ENCODE measurements around the gene CAMK2A.

The CAMK2A gene

DNA sequence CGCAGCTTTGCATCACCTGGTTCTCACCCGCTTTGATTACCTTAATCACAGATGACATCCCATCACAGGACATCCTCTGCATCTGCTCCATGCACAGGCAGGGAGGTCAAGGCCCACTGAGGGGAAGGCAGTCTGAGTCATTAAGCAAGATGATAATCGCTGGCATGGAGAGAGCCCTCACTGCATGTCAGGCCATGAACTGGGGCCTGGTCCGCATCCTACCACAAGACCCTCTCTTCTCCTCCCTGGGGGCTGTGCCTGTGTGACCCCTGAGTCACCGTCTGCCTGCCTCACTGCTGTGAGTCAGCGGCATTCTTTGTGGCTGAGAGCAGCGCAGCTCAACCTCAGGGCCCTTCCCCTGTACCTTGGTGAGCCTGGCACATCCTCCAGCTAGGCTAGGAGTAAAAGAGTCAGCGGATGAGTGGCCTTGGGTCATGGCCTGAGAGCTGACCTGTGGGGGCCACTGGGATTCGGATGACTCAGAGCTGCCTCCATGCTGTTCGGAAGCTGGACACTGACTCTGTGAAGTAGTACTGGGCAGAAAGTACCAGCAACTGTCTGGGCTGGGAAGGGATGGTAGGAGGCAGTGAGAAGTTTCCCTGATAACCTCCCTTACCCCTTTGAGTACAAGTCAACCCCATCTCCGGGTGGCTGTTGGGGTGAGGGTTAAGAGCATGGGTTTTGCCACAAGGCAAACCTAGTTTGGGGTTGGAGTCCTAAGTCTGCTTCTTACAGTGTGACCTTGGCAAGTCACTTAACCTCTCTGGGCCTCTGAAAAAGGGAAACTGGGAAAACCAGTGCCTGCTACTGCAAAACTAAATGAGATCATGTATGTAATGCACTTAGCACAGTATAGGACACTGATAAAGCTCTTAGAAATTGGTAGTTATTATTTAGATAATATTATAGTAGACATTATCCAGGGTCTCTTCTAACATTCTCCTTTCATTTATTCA lies 27.8 kb upstream of the CAMK2A start:
- DNase-seq (ENCODE audit: low read depth, low spot score) = peak; percentile 73
- peak overlapping the region; percentile 89 for H3K27ac ChIP-seq

DNA sequence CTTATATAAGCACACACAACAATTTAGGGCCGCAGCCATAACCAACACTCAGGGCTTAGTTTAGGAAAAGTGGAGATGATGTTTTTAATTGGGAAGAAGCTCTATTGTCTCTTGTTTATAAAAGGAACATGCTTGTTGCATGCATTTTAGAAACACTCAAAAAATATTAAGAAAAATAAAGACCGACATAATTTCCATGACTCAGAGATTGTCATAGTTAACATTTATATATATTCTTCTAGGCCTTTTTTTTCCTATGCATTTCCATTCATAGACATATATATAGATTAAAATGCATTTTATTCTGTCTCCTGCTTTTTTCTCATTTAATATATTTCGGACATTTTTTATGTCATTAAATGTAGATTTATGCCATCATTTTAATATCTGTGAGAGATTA lies 26.7 kb upstream of the CAMK2A start:
- no peak for DNase-seq (ENCODE audit: low read depth, low spot score)
- H3K27ac ChIP-seq = peak overlapping the region; percentile 89

GRCh38 chr5:150315245-150315644 lies 25.7 kb upstream of the CAMK2A start:
- DNase-seq (ENCODE audit: low read depth, low spot score) = no peak
- no peak overlapping the region for H3K27ac ChIP-seq

DNA sequence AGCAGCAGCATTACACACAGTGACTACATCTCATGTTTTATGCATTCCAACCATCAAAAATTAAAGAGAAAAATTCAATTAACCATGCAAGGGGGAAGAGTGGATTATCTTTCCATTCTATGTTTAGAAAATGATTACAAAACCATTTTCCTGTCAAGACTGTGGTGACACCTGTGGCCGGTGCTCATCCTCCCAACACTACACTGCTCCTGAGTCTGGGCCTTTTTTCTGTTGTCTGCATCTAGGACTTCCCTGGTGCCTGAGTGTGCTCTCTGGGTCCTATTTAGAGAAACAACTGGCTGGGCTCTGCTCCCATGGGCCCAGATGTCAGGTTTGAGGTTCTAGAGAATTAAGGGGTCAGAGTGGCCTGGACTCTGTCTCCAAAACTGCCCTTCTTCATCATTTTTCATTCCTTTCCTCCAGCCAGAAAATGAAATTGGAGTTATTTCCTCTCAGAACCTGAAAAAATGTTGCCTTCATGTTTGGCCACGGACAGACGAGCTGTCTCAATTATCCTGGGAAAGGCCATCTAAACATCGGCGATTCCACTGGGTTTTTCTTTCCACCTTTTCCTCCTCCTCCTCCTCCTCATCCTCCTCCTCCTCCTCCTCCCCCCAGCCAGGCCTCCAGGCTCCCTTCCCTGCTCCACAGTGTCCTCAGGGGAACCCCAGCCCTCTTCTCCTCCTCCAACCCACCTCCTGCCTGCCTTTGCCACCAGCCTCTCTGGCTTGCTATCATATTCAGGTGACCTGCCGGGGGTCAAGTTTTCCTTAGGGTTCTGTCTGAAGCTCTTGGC lies 24.5 kb upstream of the CAMK2A start:
- H3K27ac ChIP-seq = no peak overlapping the region
- no peak for DNase-seq (ENCODE audit: low read depth, low spot score)

GRCh38 chr5:150313501-150313900 lies 23.9 kb upstream of the CAMK2A start:
- no peak overlapping the region for H3K27ac ChIP-seq
- no peak for DNase-seq (ENCODE audit: low read depth, low spot score)

GRCh38 chr5:150312518-150312917 lies 22.9 kb upstream of the CAMK2A start:
- no peak overlapping the region for H3K27ac ChIP-seq

DNA sequence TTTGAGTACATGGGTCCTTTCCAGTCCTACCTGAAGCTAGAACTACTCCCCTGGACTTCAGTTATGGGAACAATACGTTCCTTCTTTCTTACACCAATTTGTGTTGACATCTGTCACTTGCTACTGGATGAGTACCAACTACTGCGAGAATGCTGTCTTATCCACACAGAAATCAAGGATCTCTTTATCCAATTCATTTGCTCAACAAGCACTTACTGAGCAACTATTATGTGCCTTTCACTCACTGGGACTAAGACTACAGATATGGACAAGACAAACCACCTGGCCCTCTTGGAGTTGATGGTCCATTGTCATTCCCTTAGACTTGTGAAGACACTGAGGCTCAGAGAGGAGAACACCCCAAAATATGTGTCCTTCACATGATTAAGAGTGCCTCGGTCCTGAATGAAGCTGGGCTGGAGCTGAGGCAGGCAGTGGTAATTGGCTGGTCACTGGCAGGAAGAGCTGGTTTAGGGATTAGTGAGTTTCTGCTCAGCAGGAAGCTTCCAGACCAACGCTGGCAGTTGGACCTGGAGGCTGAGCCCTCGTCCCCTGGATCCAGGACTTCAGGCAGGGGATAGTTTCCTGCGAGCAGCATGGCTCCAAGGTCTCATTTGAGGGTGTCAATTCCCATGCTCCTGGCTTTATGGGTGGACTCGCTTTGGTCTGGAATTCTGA lies 21.6 kb upstream of the CAMK2A start:
- DNase-seq (ENCODE audit: low read depth, low spot score) = no peak
- no peak overlapping the region for H3K27ac ChIP-seq

More at GRCh38 chr5:150312518-150312917, 22.9 kb upstream of the CAMK2A start:
- no peak for DNase-seq (ENCODE audit: low read depth, low spot score)

DNA sequence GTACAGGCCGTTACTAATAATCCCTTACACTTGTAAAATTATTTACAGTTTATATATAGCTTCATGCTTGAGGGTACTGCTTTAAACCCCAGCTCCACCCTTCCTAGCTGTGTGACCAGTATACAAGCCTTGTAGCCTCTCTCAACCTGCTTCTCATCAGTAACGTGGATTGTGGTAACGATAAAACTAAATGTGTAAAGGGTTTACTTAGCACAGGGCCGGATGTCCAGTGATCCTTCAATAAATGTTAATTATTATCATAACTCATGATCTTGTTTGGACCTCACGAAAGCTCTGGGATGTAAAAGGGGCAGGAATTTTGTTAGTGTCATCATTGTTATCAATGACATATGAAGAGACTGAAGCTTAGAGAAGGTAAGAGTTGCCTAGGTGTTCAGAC lies 20.7 kb upstream of the CAMK2A start:
- no peak overlapping the region for H3K27ac ChIP-seq
- DNase-seq (ENCODE audit: low read depth, low spot score) = no peak

- no peak for DNase-seq (ENCODE audit: low read depth, low spot score)
- H3K27ac ChIP-seq = no peak overlapping the region
Observed at GRCh38 chr5:150309886-150310239, 20.3 kb upstream of the CAMK2A start.

GRCh38 chr5:150309101-150309885 lies 19.7 kb upstream of the CAMK2A start:
- DNase-seq (ENCODE audit: low read depth, low spot score) = no peak
- no peak overlapping the region for H3K27ac ChIP-seq

- DNase-seq (ENCODE audit: low read depth, low spot score) = no peak
- H3K27ac ChIP-seq = no peak overlapping the region
Observed at GRCh38 chr5:150307617-150308426, 18.2 kb upstream of the CAMK2A start.

- no peak overlapping the region for H3K27ac ChIP-seq
- DNase-seq (ENCODE audit: low read depth, low spot score) = no peak
Observed at GRCh38 chr5:150306775-150307174, 17.2 kb upstream of the CAMK2A start.

DNA sequence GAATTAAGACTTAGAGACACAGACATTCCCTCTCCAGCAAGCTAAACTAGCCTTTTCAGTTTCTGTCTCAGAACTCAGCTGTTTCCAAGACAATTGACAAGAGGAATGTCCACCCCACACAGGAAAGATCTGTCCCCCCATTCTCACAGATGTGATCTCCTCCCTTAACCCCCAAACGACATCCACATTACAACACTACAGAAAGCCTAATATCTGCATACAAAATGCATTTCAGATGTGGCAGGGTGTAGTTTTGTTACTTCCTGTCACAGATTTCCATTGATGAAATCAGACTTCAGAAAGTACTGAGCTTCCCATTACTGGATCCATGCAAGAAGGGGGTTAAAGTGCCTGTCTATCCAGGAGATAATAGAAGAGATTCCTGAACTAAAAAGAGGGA lies 16.0 kb upstream of the CAMK2A start:
- DNase-seq (ENCODE audit: low read depth, low spot score) = no peak
- H3K27ac ChIP-seq = no peak overlapping the region

- H3K27ac ChIP-seq = no peak overlapping the region
- no peak for DNase-seq (ENCODE audit: low read depth, low spot score)
Observed at GRCh38 chr5:150305095-150305494, 15.5 kb upstream of the CAMK2A start.

- H3K27ac ChIP-seq = no peak overlapping the region
Observed at GRCh38 chr5:150304481-150305081, 15.0 kb upstream of the CAMK2A start.

DNA sequence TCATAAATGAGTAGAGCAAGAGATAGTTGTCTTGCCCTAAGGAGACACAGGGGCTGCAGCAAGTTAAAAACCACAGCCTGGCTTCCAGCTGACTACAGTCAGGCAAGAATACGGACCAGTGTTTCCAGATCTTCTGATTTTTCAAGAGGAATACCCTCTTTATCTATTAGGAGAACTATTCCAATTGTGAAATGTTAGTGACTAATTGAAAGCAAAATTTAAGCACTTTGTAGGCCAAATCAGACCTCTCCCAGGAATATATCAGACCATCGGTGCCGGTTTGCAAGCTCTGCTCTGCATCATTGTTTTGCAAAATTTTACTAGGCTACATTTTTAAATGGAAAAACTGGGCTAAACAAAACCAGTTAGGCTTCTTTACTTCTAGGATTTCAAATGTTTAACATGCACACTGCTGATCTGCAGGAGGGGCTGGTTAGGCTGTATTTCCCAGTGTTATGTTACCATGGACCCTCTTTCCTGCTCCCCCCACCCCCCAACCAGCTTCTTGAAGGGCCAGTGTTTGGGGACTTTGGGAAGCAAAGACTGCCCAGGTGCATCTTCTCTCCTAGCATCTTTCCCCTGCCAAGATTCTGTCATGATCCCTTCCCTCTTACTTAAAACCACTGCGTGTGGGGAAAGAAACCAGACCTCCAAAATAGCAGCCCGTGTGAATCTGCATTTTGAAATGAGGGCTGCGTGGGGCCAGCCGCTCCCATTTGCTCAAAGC lies 14.2 kb upstream of the CAMK2A start:
- DNase-seq (ENCODE audit: low read depth, low spot score) = no peak
- no peak overlapping the region for H3K27ac ChIP-seq

More at GRCh38 chr5:150304481-150305081, 15.0 kb upstream of the CAMK2A start:
- DNase-seq (ENCODE audit: low read depth, low spot score) = no peak

- no peak for DNase-seq (ENCODE audit: low read depth, low spot score)
- no peak overlapping the region for H3K27ac ChIP-seq
Observed at GRCh38 chr5:150303070-150303615, 13.6 kb upstream of the CAMK2A start.
